Esophagus squamous epithelium (tissue), 4 donors: ENCODE data around the gene TMEM178B.

Experiments
- CTCF ChIP-seq, 6 experiments: fragments of 450-650 bp in 4 of 6; fragments of 200-600 bp in 2 of 6; sonication (generic) in 2 of 6; IDR thresholded peaks; one replicate each; pipeline ENCODE4 v1.5.1; 2016 to 2019; ENCODE audit warnings: antibody characterized with exemption in 6 of 6, mild to moderate bottlenecking in 4 of 6, moderate library complexity in 4 of 6
- POLR2A ChIP-seq, 4 donors: fragments of 450-650 bp; IDR thresholded peaks; one replicate each; pipeline ENCODE4 v1.6.1; 2017; ENCODE audit warnings: antibody characterized with exemption in 4 of 4, mild to moderate bottlenecking in 4 of 4, moderate library complexity in 3 of 4

- no peak for TF ChIP-seq CTCF (IDR thresholded peaks at IDR 0.05)
- no peak for TF ChIP-seq POLR2A (IDR thresholded peaks at IDR 0.05)
Observed at GRCh38 chr7:141455723-141456122, 381.9 kb downstream of the TMEM178B start.
